ENCODE results near the gene PTPRG.

The PTPRG gene

GRCh38 chr3:61788623-61789507 lies 227.5 kb downstream of the PTPRG start:
- no peak overlapping the region for H3K27ac ChIP-seq
- POLR2A ChIA-PET (ENCODE audit: low non-redundant PET) = no interaction called here
- CTCF ChIA-PET = no interaction called here
- no peak for DNase-seq (ENCODE audit: low spot score)
- no peak for TF ChIP-seq CTCF (conservative IDR thresholded peaks at IDR 0.05; ENCODE audit: low read depth)

GRCh38 chr3:61789861-61790260 lies 228.5 kb downstream of the PTPRG start:
- H3K27ac ChIP-seq = no peak overlapping the region
- no peak for DNase-seq (ENCODE audit: low spot score)
- ChIA-PET CTCF (no interaction called here), POLR2A (ENCODE audit: low non-redundant PET) (no interaction called here)
- no peak for TF ChIP-seq CTCF (conservative IDR thresholded peaks at IDR 0.05; ENCODE audit: low read depth)

GRCh38 chr3:61790411-61790810 lies 229.0 kb downstream of the PTPRG start:
- CTCF ChIA-PET = no interaction called here
- no peak for DNase-seq (ENCODE audit: low spot score)
- POLR2A ChIA-PET (ENCODE audit: low non-redundant PET) = no interaction called here
- TF ChIP-seq CTCF (conservative IDR thresholded peaks at IDR 0.05; ENCODE audit: low read depth) = no peak
- no peak overlapping the region for H3K27ac ChIP-seq

- no peak for DNase-seq (ENCODE audit: low spot score)
- CTCF ChIA-PET = no interaction called here
- POLR2A ChIA-PET (ENCODE audit: low non-redundant PET) = no interaction called here
- no peak for TF ChIP-seq CTCF (conservative IDR thresholded peaks at IDR 0.05; ENCODE audit: low read depth)
- H3K27ac ChIP-seq = no peak overlapping the region
Observed at GRCh38 chr3:61793056-61793455, 231.7 kb downstream of the PTPRG start.

- CTCF ChIA-PET = no interaction called here
- no peak for DNase-seq (ENCODE audit: low spot score)
- POLR2A ChIA-PET (ENCODE audit: low non-redundant PET) = no interaction called here
- no peak overlapping the region for H3K27ac ChIP-seq
- no peak for TF ChIP-seq CTCF (conservative IDR thresholded peaks at IDR 0.05; ENCODE audit: low read depth)
Observed at GRCh38 chr3:61793521-61793920, 232.2 kb downstream of the PTPRG start.

- ChIA-PET POLR2A (ENCODE audit: low non-redundant PET) (no interaction called here), CTCF (no interaction called here)
- no peak overlapping the region for H3K27ac ChIP-seq
- no peak for TF ChIP-seq CTCF (conservative IDR thresholded peaks at IDR 0.05; ENCODE audit: low read depth)
- DNase-seq (ENCODE audit: low spot score) = no peak
Observed at GRCh38 chr3:61794341-61794740, 233.0 kb downstream of the PTPRG start.

All from RWPE1 (cell line).